ENCODE data around the gene KRTAP26-1. TPM values are rescaled to one million over a fixed set of nuclear protein-coding genes. Genes with fewer than 3 reads are reported as not detected.

KRTAP26-1 gene
- polyA plus RNA-seq (2013, experiment 1 of 2) = not detected
- not detected for polyA plus RNA-seq (2013, experiment 2 of 2)

- no peak within 1 kb of the TSS for H3K4me2 ChIP-seq (ENCODE audit: insufficient read depth, low read length, poor library complexity, severe bottlenecking)
- H3K27ac ChIP-seq (replicated peaks; ENCODE audit: low read length) = no peak within 1 kb of the TSS
- no peak within 1 kb of the TSS for H4K8ac ChIP-seq (ENCODE audit: low read depth, low read length)
- no peaks in the 10 kb centered on the region for H3K27me3 ChIP-seq (ENCODE audit: control insufficient read depth in 3 of 3, insufficient read depth in 3 of 3, low read depth in 1 of 3, low read length in 3 of 3)
- no peak within 1 kb of the TSS for H3K23ac ChIP-seq (ENCODE audit: low read depth, low read length, poor library complexity)
- peak within 1 kb of the TSS; percentile 15 for H3K18ac ChIP-seq (ENCODE audit: low read length)
- no peak within 1 kb of the TSS for H2BK12ac ChIP-seq (ENCODE audit: low read length)
- H3K4ac ChIP-seq (ENCODE audit: low read length) = no peak within 1 kb of the TSS
- H3K79me1 ChIP-seq (ENCODE audit: low read depth, low read length) = no peaks in the 10 kb centered on the region
- no peak within 1 kb of the TSS for H2AK5ac ChIP-seq (ENCODE audit: low read depth, low read length)
- H3K4me3 ChIP-seq (ENCODE audit: low read length in 2 of 2) = no peak within 1 kb of the TSS
- no peak within 1 kb of the TSS for H3K14ac ChIP-seq (ENCODE audit: low read length)
- DNase-seq (ENCODE audit: low spot score) = no peak
- no peak within 1 kb of the TSS for H2BK120ac ChIP-seq (ENCODE audit: low read depth, low read length)
- no peak within 1 kb of the TSS for H3K9ac ChIP-seq (ENCODE audit: low read depth, low read length, poor library complexity)
- H2BK5ac ChIP-seq (ENCODE audit: low read length) = no peak within 1 kb of the TSS
- no peaks in the 10 kb centered on the region for H3K4me1 ChIP-seq (ENCODE audit: control insufficient read depth in 2 of 2, insufficient read depth in 1 of 2, low read depth in 1 of 2, low read length in 2 of 2)
- no peak within 1 kb of the TSS for H2AFZ ChIP-seq (ENCODE audit: low read length)
- no peaks in the 10 kb centered on the region for H3K36me3 ChIP-seq (replicated peaks in 1 of 2; ENCODE audit: control insufficient read depth in 2 of 2, insufficient read depth in 2 of 2, low read length in 2 of 2)
- H3K9me3 ChIP-seq (replicated peaks in 1 of 2; ENCODE audit: control insufficient read depth in 2 of 2, insufficient read depth in 1 of 2, low read depth in 1 of 2, low read length in 2 of 2) = no peaks in the 10 kb centered on the region
- H4K91ac ChIP-seq (ENCODE audit: low read depth, low read length, poor library complexity) = no peak within 1 kb of the TSS
- no peak within 1 kb of the TSS for H2BK15ac ChIP-seq (ENCODE audit: low read length)
- WGBS, 2 donors (ENCODE audit: extremely low coverage in 2 of 2, insufficient read length in 2 of 2, insufficient replicate concordance in 1 of 2) = no CpG with 5 or more reads among the region's 2 CpGs
Observed at GRCh38 chr21:30320215-30320614, at the start of gene KRTAP26-1. TSS of gene KRTAP26-1 (minus strand) at chr21:30320315. CDS start at chr21:30320035, 280 bp downstream.

GRCh38 chr21:30355906-30356305, 35.8 kb upstream of the KRTAP26-1 start:
- WGBS, 2 donors (ENCODE audit: extremely low coverage in 2 of 2, insufficient read length in 2 of 2, insufficient replicate concordance in 1 of 2) = no CpG with 5 or more reads among the region's 3 CpGs
- no peak overlapping the region for H2BK5ac ChIP-seq (ENCODE audit: low read length)
- H3K27me3 ChIP-seq (ENCODE audit: control insufficient read depth in 3 of 3, insufficient read depth in 3 of 3, low read depth in 1 of 3, low read length in 3 of 3) = no peaks in the 10 kb centered on the region
- no peaks in the 10 kb centered on the region for H3K79me1 ChIP-seq (ENCODE audit: low read depth, low read length)
- no peak overlapping the region for H2BK15ac ChIP-seq (ENCODE audit: low read length)
- no peak overlapping the region for H2BK12ac ChIP-seq (ENCODE audit: low read length)
- H3K23ac ChIP-seq (ENCODE audit: low read depth, low read length, poor library complexity) = no peak overlapping the region
- H2BK120ac ChIP-seq (ENCODE audit: low read depth, low read length) = no peak overlapping the region
- H3K14ac ChIP-seq (ENCODE audit: low read length) = no peak overlapping the region
- DNase-seq (ENCODE audit: low spot score) = no peak
- no peak overlapping the region for H2AFZ ChIP-seq (ENCODE audit: low read length)
- H3K36me3 ChIP-seq (replicated peaks in 1 of 2; ENCODE audit: control insufficient read depth in 2 of 2, insufficient read depth in 2 of 2, low read length in 2 of 2) = no peaks in the 10 kb centered on the region
- no peak overlapping the region for H3K4ac ChIP-seq (ENCODE audit: low read length)
- no peaks in the 10 kb centered on the region for H3K9me3 ChIP-seq (replicated peaks in 1 of 2; ENCODE audit: control insufficient read depth in 2 of 2, insufficient read depth in 1 of 2, low read depth in 1 of 2, low read length in 2 of 2)
- no peaks in the 10 kb centered on the region for H3K4me1 ChIP-seq (ENCODE audit: control insufficient read depth in 2 of 2, insufficient read depth in 1 of 2, low read depth in 1 of 2, low read length in 2 of 2)
- no peak overlapping the region for H3K4me2 ChIP-seq (ENCODE audit: insufficient read depth, low read length, poor library complexity, severe bottlenecking)
- no peak overlapping the region for H2AK5ac ChIP-seq (ENCODE audit: low read depth, low read length)
- no peak overlapping the region for H3K4me3 ChIP-seq (ENCODE audit: low read length in 2 of 2)
- H3K18ac ChIP-seq (ENCODE audit: low read length) = no peak overlapping the region
- H4K8ac ChIP-seq (ENCODE audit: low read depth, low read length) = no peak overlapping the region
- H4K91ac ChIP-seq (ENCODE audit: low read depth, low read length, poor library complexity) = no peak overlapping the region
- no peak overlapping the region for H3K27ac ChIP-seq (replicated peaks; ENCODE audit: low read length)
- H3K9ac ChIP-seq (ENCODE audit: low read depth, low read length, poor library complexity) = no peak overlapping the region

DNA sequence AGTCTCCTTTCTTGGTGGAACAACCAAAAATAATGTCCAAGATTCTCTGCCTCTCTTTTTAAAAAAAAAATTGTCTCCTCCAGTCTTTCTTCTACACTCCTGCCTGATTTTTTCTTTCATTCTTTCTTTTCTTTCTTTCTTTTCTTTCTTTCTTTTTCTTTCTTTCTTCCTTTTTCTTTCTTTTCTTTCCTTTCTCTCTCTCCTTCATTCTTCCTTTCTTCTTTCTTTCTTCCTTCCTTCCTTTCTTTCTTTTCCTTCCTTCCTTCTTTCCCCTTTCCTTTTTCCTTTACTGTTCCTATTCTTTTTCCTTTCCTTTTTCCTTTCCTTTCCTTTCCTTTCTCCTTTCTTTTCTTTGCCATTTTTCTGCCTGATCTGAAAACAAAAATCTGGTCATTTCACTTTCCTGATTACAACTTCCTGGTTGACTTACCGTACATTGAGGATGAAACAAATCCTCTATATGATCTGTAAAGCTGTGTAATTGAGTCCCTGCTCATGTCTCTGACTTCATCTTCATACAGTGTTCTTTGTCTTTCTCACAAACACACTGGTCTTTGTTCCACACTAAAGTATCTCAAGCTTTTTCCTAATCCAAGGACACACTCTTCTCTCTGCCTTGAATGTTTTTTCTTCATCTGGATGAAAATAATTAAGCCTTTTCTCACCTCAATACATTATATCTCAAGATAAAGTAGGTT, 34.3 kb upstream of the KRTAP26-1 start:
- WGBS, 2 donors (ENCODE audit: extremely low coverage in 2 of 2, insufficient read length in 2 of 2, insufficient replicate concordance in 1 of 2) = no CpG with 5 or more reads among the region's 1 CpG
- no peaks in the 10 kb centered on the region for H3K27me3 ChIP-seq (ENCODE audit: control insufficient read depth in 3 of 3, insufficient read depth in 3 of 3, low read depth in 1 of 3, low read length in 3 of 3)
- no peak overlapping the region for H2AK5ac ChIP-seq (ENCODE audit: low read depth, low read length)
- no peak overlapping the region for H3K14ac ChIP-seq (ENCODE audit: low read length)
- no peak overlapping the region for H4K8ac ChIP-seq (ENCODE audit: low read depth, low read length)
- no peak overlapping the region for H3K18ac ChIP-seq (ENCODE audit: low read length)
- H3K9ac ChIP-seq (ENCODE audit: low read depth, low read length, poor library complexity) = no peak overlapping the region
- H3K79me1 ChIP-seq (ENCODE audit: low read depth, low read length) = no peaks in the 10 kb centered on the region
- no peak overlapping the region for H2AFZ ChIP-seq (ENCODE audit: low read length)
- no peak overlapping the region for H2BK12ac ChIP-seq (ENCODE audit: low read length)
- H3K9me3 ChIP-seq (replicated peaks in 1 of 2; ENCODE audit: control insufficient read depth in 2 of 2, insufficient read depth in 1 of 2, low read depth in 1 of 2, low read length in 2 of 2) = no peaks in the 10 kb centered on the region
- peaks cover 2% of the 10 kb centered on the region in 2 donors for H3K4me1 ChIP-seq (ENCODE audit: control insufficient read depth in 2 of 2, insufficient read depth in 1 of 2, low read depth in 1 of 2, low read length in 2 of 2)
- H2BK120ac ChIP-seq (ENCODE audit: low read depth, low read length) = no peak overlapping the region
- no peak overlapping the region for H3K27ac ChIP-seq (replicated peaks; ENCODE audit: low read length)
- no peak overlapping the region for H4K91ac ChIP-seq (ENCODE audit: low read depth, low read length, poor library complexity)
- no peak overlapping the region for H3K4me3 ChIP-seq (ENCODE audit: low read length in 2 of 2)
- DNase-seq (ENCODE audit: low spot score) = no peak
- no peak overlapping the region for H3K4ac ChIP-seq (ENCODE audit: low read length)
- no peak overlapping the region for H3K23ac ChIP-seq (ENCODE audit: low read depth, low read length, poor library complexity)
- no peak overlapping the region for H2BK15ac ChIP-seq (ENCODE audit: low read length)
- no peak overlapping the region for H2BK5ac ChIP-seq (ENCODE audit: low read length)
- no peaks in the 10 kb centered on the region for H3K36me3 ChIP-seq (replicated peaks in 1 of 2; ENCODE audit: control insufficient read depth in 2 of 2, insufficient read depth in 2 of 2, low read length in 2 of 2)
- H3K4me2 ChIP-seq (ENCODE audit: insufficient read depth, low read length, poor library complexity, severe bottlenecking) = no peak overlapping the region

GRCh38 chr21:30351534-30351933, 31.4 kb upstream of the KRTAP26-1 start:
- no peak for DNase-seq (ENCODE audit: low spot score)
- H4K8ac ChIP-seq (ENCODE audit: low read depth, low read length) = no peak overlapping the region
- H2BK12ac ChIP-seq (ENCODE audit: low read length) = no peak overlapping the region
- no peaks in the 10 kb centered on the region for H3K79me1 ChIP-seq (ENCODE audit: low read depth, low read length)
- H3K18ac ChIP-seq (ENCODE audit: low read length) = no peak overlapping the region
- no peak overlapping the region for H3K4me2 ChIP-seq (ENCODE audit: insufficient read depth, low read length, poor library complexity, severe bottlenecking)
- H3K23ac ChIP-seq (ENCODE audit: low read depth, low read length, poor library complexity) = no peak overlapping the region
- no peak overlapping the region for H3K14ac ChIP-seq (ENCODE audit: low read length)
- no peak overlapping the region for H4K91ac ChIP-seq (ENCODE audit: low read depth, low read length, poor library complexity)
- peaks cover 2% of the 10 kb centered on the region in 2 donors for H3K4me1 ChIP-seq (ENCODE audit: control insufficient read depth in 2 of 2, insufficient read depth in 1 of 2, low read depth in 1 of 2, low read length in 2 of 2)
- H3K36me3 ChIP-seq (replicated peaks in 1 of 2; ENCODE audit: control insufficient read depth in 2 of 2, insufficient read depth in 2 of 2, low read length in 2 of 2) = no peaks in the 10 kb centered on the region
- no peak overlapping the region for H3K4ac ChIP-seq (ENCODE audit: low read length)
- no peak overlapping the region for H2BK15ac ChIP-seq (ENCODE audit: low read length)
- no peak overlapping the region for H3K27ac ChIP-seq (replicated peaks; ENCODE audit: low read length)
- H2AK5ac ChIP-seq (ENCODE audit: low read depth, low read length) = no peak overlapping the region
- no peak overlapping the region for H2AFZ ChIP-seq (ENCODE audit: low read length)
- WGBS, 2 donors (ENCODE audit: extremely low coverage in 2 of 2, insufficient read length in 2 of 2, insufficient replicate concordance in 1 of 2) = no CpG with 5 or more reads among the region's 1 CpG
- H3K27me3 ChIP-seq (ENCODE audit: control insufficient read depth in 3 of 3, insufficient read depth in 3 of 3, low read depth in 1 of 3, low read length in 3 of 3) = no peaks in the 10 kb centered on the region
- H3K4me3 ChIP-seq (ENCODE audit: low read length in 2 of 2) = no peak overlapping the region
- H3K9ac ChIP-seq (ENCODE audit: low read depth, low read length, poor library complexity) = no peak overlapping the region
- H2BK5ac ChIP-seq (ENCODE audit: low read length) = no peak overlapping the region
- no peak overlapping the region for H2BK120ac ChIP-seq (ENCODE audit: low read depth, low read length)
- no peaks in the 10 kb centered on the region for H3K9me3 ChIP-seq (replicated peaks in 1 of 2; ENCODE audit: control insufficient read depth in 2 of 2, insufficient read depth in 1 of 2, low read depth in 1 of 2, low read length in 2 of 2)

All from neuronal stem cell (in vitro differentiated cells).